ENCODE data around the gene CST2. TPM values are rescaled to one million over a fixed set of nuclear protein-coding genes. Genes with fewer than 3 reads are reported as not detected.

CST2 gene
- total RNA-seq, 4 donors from 2014 or later, result 0.54 to 0.87 TPM; not detected in 2

DNA sequence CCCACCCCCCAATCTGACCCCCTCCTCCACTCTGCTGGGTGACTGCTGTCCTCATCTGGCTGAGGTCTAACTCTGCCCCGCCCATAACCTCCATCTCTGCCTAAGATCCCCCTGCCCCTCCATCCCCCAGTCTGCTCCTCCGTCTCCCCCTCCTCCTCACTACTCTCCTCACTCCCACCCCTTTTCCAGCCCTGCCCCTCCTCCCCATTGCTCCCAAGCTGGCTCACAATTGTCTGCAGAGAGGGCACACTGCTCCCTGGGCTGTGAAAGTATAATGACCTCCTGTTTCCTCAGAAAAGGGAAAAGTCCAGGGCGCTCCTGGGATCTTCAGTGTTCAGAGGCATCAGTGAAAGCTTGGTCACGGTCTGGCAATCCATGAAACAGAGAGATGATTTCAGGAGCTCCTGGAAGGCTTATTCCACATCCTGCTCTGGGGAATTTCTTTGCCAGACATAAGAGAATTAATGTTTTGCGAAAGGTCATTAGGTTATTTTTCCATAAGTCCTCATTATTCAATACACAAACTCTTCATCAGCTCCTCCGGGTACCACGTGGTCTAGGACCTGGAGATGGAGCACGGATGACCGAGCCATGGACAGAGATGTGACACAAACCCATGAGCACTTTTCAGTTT, 31.6 kb upstream of the CST2 start:
- Histone ChIP-seq H3K4me1 (peaks cover 0 to 9% (median 0%) of the 10 kb centered on the region in 3 donors), H3K4me3 (no peak overlapping the region), H3K27ac (peak overlapping the region in 1 of 4 donors; percentile 44), H3K36me3 (no peaks in the 10 kb centered on the region), H3K27me3 (no peaks in the 10 kb centered on the region), H3K9me3 (peaks cover 0 to 5% (median 0%) of the 10 kb centered on the region in 3 donors)
- no peak for ATAC-seq
- WGBS, 2 donors (ENCODE audit: low coverage in 1 of 2), result 13 to 20% methylated on average over 5 to 6 of the region's 9 CpGs
- TF ChIP-seq, protein P1, sequence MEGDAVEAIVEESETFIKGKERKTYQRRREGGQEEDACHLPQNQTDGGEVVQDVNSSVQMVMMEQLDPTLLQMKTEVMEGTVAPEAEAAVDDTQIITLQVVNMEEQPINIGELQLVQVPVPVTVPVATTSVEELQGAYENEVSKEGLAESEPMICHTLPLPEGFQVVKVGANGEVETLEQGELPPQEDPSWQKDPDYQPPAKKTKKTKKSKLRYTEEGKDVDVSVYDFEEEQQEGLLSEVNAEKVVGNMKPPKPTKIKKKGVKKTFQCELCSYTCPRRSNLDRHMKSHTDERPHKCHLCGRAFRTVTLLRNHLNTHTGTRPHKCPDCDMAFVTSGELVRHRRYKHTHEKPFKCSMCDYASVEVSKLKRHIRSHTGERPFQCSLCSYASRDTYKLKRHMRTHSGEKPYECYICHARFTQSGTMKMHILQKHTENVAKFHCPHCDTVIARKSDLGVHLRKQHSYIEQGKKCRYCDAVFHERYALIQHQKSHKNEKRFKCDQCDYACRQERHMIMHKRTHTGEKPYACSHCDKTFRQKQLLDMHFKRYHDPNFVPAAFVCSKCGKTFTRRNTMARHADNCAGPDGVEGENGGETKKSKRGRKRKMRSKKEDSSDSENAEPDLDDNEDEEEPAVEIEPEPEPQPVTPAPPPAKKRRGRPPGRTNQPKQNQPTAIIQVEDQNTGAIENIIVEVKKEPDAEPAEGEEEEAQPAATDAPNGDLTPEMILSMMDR (IDR thresholded peaks at IDR 0.05), result no peak
- no peak for TF ChIP-seq POLR2AphosphoS5 (IDR thresholded peaks at IDR 0.05)
- no peak for TF ChIP-seq POLR2A (IDR thresholded peaks at IDR 0.05)
- TF ChIP-seq EP300 (IDR thresholded peaks at IDR 0.05), result no peak

DNA sequence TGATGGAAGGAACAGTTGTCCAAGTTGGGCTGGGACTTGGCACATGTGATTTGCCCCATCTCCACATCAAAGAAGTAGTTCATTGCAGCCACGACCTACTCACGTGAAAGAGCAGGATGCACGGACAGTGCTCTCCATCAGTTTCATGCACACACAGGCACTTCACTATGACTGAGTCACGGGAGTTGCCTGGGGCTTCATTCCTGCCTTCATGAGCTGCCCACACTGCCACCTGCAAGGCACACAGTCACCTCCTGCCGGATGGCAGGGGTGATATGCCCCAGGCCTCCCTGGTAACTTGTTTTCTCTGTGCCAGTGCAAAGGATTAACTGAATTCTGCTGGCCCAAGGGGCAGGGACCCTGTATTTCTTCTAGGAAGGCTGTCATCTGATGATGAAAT, 30.2 kb upstream of the CST2 start:
- H3K27ac ChIP-seq, result no peak overlapping the region
- no peaks in the 10 kb centered on the region for H3K36me3 ChIP-seq
- TF ChIP-seq POLR2AphosphoS5 (IDR thresholded peaks at IDR 0.05) (no peak), EP300 (IDR thresholded peaks at IDR 0.05) (no peak), POLR2A (IDR thresholded peaks at IDR 0.05) (no peak)
- TF ChIP-seq, protein P1 (IDR thresholded peaks at IDR 0.05), result no peak
- H3K27me3 ChIP-seq, result no peaks in the 10 kb centered on the region
- no peak overlapping the region for H3K4me3 ChIP-seq
- no peak for ATAC-seq
- peaks cover 0 to 9% (median 0%) of the 10 kb centered on the region in 3 donors for H3K4me1 ChIP-seq
- no peaks in the 10 kb centered on the region for H3K9me3 ChIP-seq
- WGBS, 2 donors (ENCODE audit: low coverage in 1 of 2), result 90% methylated on average over 2 of the region's 5 CpGs; no CpG with 5 or more reads in 1 of the 2 donors

DNA sequence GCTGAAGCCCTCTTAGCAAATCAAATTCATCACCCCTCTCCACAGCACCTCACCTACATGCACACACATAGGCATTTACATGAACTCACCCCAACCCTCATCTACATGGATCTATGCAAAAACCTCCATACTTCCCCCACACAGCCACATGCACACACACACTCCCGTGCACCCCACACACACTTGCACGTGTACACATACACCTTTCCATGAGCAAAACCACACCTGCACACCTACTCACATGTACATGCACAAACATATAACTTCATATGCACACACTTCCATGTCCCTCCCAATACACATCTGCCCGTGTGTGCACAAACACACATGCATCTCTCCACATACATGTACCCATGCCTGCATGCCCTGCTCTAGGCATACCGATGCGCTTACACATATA, 29.7 kb upstream of the CST2 start:
- no peak overlapping the region for H3K4me3 ChIP-seq
- no peaks in the 10 kb centered on the region for H3K36me3 ChIP-seq
- no peaks in the 10 kb centered on the region for H3K27me3 ChIP-seq
- TF ChIP-seq, protein P1 (IDR thresholded peaks at IDR 0.05), result no peak
- TF ChIP-seq EP300 (IDR thresholded peaks at IDR 0.05) (no peak), POLR2AphosphoS5 (IDR thresholded peaks at IDR 0.05) (no peak), POLR2A (IDR thresholded peaks at IDR 0.05) (no peak)
- WGBS, 2 donors (ENCODE audit: low coverage in 1 of 2), result 63 to 89% methylated on average over 3 of the region's 5 CpGs
- no peaks in the 10 kb centered on the region for H3K9me3 ChIP-seq
- H3K4me1 ChIP-seq, result peaks cover 0 to 9% (median 0%) of the 10 kb centered on the region in 3 donors
- H3K27ac ChIP-seq, result no peak overlapping the region
- ATAC-seq, result no peak

DNA sequence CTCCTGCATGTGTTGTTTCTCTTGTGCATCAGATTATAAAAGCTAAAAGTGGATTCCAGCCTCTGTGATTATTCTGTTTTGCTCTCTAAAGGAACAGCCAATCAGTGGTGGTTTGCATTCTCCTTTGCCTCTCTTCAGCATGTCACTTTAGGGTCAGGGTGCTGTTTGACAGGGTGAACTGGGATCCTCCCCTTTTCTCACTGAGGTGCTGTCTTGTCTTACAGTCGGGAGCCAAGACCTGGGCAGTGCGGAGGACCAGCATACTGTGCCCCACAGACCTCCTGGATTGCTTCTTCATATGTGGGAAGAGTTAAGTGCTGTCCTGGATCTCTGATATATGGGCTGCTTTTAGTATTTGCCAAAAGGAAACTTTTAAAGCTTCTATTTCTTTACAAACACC, 15.2 kb upstream of the CST2 start:
- no peak overlapping the region for H3K27ac ChIP-seq
- TF ChIP-seq POLR2AphosphoS5 (IDR thresholded peaks at IDR 0.05), result no peak
- TF ChIP-seq EP300 (IDR thresholded peaks at IDR 0.05), result no peak
- TF ChIP-seq POLR2A (IDR thresholded peaks at IDR 0.05), result no peak
- TF ChIP-seq, protein P1 (IDR thresholded peaks at IDR 0.05), result no peak
- H3K27me3 ChIP-seq, result no peaks in the 10 kb centered on the region
- H3K9me3 ChIP-seq, result no peaks in the 10 kb centered on the region
- H3K36me3 ChIP-seq, result no peaks in the 10 kb centered on the region
- WGBS, 2 donors (ENCODE audit: low coverage in 1 of 2), result no CpG with 5 or more reads among the region's 2 CpGs
- H3K4me1 ChIP-seq, result no peaks in the 10 kb centered on the region
- no peak for ATAC-seq
- no peak overlapping the region for H3K4me3 ChIP-seq

DNA sequence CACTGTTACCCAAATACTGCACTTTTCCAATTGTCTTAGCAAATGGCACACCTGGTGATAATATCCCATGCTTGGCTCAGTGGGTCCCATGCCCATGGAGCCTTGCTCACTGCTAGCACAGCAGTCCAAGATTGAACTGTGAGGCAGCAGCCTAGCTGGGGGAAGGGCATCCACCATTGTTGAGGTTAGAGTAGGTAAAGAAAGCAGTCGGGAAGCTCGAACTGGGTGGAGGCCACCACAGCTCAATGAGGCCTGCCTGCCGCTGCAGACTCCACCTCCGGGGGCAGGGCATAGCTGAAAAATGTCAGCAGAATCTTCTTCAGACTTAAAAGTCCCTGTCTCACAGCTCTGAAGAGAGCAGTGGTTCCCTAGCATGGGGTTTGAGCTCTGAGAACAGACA, 9.2 kb upstream of the CST2 start:
- H3K9me3 ChIP-seq, result no peaks in the 10 kb centered on the region
- WGBS, 2 donors (ENCODE audit: low coverage in 1 of 2), result 89% methylated on average over 4 of the region's 4 CpGs; no CpG with 5 or more reads in 1 of the 2 donors
- TF ChIP-seq EP300 (IDR thresholded peaks at IDR 0.05), result no peak
- TF ChIP-seq, protein P1 (IDR thresholded peaks at IDR 0.05), result no peak
- no peak for TF ChIP-seq POLR2A (IDR thresholded peaks at IDR 0.05)
- no peak for TF ChIP-seq POLR2AphosphoS5 (IDR thresholded peaks at IDR 0.05)
- no peaks in the 10 kb centered on the region for H3K36me3 ChIP-seq
- H3K4me1 ChIP-seq, result no peaks in the 10 kb centered on the region
- peaks cover 6% of the 10 kb centered on the region for H3K27me3 ChIP-seq
- ATAC-seq, result no peak
- no peak overlapping the region for H3K4me3 ChIP-seq
- H3K27ac ChIP-seq, result no peak overlapping the region

Data from gastroesophageal sphincter (tissue), 4 donors.